Nephron progenitor cell (in vitro differentiated cells): ENCODE data around the gene CENPX.

Experiments used
- DNase-seq: peaks from one replicate; pipeline ENCODE4 v3.0.0; 2021
- H3K27ac Mint-ChIP-seq: 2 replicates; pipeline ENCODE4 v1.8.0; 2021; ENCODE audit warnings: mild to moderate bottlenecking, moderate library complexity, mixed read lengths
- H3K27me3 Mint-ChIP-seq: 2 replicates; pipeline ENCODE4 v1.8.0; 2021; ENCODE audit warnings: mild to moderate bottlenecking, low read depth, mixed read lengths; ENCODE audit not compliant: poor library complexity
- H3K36me3 Mint-ChIP-seq: 2 replicates; pipeline ENCODE4 v1.8.0; 2021; ENCODE audit warnings: low read depth, mixed read lengths
- H3K4me1 Mint-ChIP-seq: 2 replicates; pipeline ENCODE4 v1.8.0; 2021; ENCODE audit warnings: mixed read lengths
- H3K4me3 Mint-ChIP-seq: 2 replicates; pipeline ENCODE4 v1.8.0; 2021; ENCODE audit warnings: mild to moderate bottlenecking, moderate library complexity, mixed read lengths
- H3K9me3 Mint-ChIP-seq: 2 replicates; pipeline ENCODE4 v1.8.0; 2021; ENCODE audit warnings: mild to moderate bottlenecking, moderate library complexity, mixed read lengths
- TF ChIP-seq, protein P1 (sequence below): fragments of 200-600 bp; sonication (generic); IDR thresholded peaks from 2 replicates; pipeline ENCODE4 v1.5.0; 2021; ENCODE audit warnings: antibody characterized with exemption

CENPX gene

DNA sequence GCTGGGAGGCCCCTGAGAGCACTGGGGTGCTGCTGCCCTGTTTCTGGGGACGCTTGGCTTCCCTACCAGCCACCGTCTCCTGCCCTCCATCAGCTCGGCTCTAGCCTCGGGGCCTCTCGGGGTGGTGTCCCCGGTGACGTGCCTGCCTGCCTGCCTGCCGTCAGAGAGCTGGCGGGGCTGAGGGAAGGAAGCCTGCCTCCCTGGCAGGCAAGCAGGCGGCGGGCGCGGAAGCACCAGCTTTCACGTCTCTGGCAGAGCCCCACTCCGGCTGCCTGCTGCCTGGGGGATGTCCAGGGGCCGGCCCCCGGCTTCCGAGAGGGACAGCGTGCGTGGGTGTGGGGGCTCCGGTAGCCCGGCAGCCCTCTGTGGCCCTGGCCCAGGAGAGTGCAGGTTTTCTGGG, 9.3 kb downstream of the CENPX start:
- Mint-ChIP-seq H3K4me3 (no peak overlapping the region), H3K9me3 (no peaks in the 10 kb centered on the region), H3K27me3 (no peaks in the 10 kb centered on the region), H3K27ac (no peak overlapping the region), H3K4me1 (peaks cover 18% of the 10 kb centered on the region), H3K36me3 (no peaks in the 10 kb centered on the region)
- TF ChIP-seq, protein P1, sequence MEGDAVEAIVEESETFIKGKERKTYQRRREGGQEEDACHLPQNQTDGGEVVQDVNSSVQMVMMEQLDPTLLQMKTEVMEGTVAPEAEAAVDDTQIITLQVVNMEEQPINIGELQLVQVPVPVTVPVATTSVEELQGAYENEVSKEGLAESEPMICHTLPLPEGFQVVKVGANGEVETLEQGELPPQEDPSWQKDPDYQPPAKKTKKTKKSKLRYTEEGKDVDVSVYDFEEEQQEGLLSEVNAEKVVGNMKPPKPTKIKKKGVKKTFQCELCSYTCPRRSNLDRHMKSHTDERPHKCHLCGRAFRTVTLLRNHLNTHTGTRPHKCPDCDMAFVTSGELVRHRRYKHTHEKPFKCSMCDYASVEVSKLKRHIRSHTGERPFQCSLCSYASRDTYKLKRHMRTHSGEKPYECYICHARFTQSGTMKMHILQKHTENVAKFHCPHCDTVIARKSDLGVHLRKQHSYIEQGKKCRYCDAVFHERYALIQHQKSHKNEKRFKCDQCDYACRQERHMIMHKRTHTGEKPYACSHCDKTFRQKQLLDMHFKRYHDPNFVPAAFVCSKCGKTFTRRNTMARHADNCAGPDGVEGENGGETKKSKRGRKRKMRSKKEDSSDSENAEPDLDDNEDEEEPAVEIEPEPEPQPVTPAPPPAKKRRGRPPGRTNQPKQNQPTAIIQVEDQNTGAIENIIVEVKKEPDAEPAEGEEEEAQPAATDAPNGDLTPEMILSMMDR: no peak
- DNase-seq: no peak

DNA sequence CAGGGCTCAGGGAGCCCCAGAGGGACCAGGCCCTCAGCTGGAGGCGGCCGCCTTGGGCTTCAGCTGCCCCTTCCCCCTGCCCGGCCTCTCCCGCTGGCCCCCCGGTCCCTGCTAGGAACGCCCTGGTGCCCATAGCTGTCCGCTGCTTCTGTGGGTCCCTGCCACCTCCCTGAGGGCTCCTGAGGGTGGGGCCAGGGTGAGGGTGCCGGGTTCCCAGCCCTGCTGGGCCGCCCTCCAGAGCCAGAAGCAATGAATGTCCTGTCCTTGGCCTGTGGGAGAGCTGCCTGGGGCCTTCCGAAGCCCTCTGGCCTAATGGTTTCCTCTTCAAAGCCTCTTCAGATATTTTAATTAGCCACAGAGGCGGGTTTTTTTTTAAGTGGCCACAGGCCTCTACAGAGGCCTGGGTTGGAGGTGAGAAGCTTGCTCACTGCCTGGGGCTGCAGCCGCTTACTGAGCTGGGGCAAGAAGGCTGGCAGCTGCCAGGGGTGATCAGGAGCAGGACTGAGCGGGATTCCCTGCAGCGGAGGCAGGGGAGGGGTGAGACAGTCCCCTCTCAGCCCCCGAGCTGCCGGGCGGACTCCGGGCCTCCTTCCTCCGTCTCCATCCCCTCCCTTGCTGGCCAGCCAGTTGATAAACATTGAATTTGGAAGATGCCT, 9.9 kb downstream of the CENPX start:
- Mint-ChIP-seq H3K27me3 (no peaks in the 10 kb centered on the region), H3K4me1 (peaks cover 17% of the 10 kb centered on the region), H3K36me3 (no peaks in the 10 kb centered on the region), H3K9me3 (no peaks in the 10 kb centered on the region), H3K27ac (peak overlapping the region; percentile 39), H3K4me3 (no peak overlapping the region)
- no peak for DNase-seq
- TF ChIP-seq, protein P1: no peak

DNA sequence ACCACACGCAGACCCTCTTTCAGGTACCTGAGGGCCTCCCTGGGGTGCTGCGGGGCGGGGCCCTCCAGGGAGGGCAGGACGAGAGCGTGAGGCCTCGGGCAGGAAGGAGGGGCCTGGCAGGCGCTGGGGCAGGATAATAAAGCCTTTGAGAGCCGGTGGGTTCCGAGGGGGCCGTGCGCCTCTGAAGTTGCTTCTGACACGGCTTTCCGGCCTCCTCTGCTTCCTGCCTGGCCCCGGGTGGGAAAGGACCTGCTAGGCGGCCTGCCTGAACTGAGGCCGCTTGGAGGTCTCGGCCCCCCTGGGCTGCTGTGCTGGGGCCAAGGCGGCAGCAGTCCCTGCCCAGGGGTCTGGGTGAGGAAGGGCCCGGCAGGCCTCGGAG, 10.4 kb downstream of the CENPX start:
- H3K4me3 Mint-ChIP-seq: no peak overlapping the region
- H3K27ac Mint-ChIP-seq: no peak overlapping the region
- no peak for DNase-seq
- peaks cover 17% of the 10 kb centered on the region for H3K4me1 Mint-ChIP-seq
- H3K36me3 Mint-ChIP-seq: no peaks in the 10 kb centered on the region
- TF ChIP-seq, protein P1: no peak
- H3K9me3 Mint-ChIP-seq: no peaks in the 10 kb centered on the region
- no peaks in the 10 kb centered on the region for H3K27me3 Mint-ChIP-seq

DNA sequence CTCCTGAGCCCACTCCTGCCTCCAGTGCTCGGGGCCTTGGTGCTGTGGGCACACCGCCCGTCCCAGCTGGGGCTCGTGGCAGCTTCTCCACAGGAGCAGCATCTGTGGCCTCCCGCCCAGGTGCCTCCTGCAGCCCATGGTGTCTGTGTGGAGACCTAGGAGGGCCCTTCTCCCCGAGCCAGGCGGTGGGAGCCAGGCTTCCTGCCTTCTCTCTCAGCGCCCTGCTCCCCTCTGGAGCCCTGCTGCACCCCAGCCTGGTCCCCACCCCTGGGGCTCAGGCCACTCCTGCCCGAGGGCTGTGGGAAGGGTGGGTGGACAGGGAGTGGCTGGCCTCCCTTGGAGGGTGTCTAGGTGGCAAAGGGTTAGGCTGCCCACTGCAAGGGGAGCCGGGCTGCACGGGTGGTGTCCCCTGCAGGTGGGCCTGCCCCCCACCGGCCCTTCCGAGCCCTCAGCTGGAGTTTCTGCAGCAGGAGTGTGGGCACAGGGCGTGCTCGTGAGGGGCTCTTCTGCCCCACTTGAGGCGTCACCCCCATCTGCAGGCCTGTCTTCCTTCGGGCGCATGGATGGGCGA, 11.0 kb downstream of the CENPX start:
- peaks cover 17% of the 10 kb centered on the region for H3K4me1 Mint-ChIP-seq
- DNase-seq: no peak
- TF ChIP-seq, protein P1: no peak
- no peak overlapping the region for H3K4me3 Mint-ChIP-seq
- H3K9me3 Mint-ChIP-seq: no peaks in the 10 kb centered on the region
- H3K27me3 Mint-ChIP-seq: no peaks in the 10 kb centered on the region
- H3K36me3 Mint-ChIP-seq: no peaks in the 10 kb centered on the region
- no peak overlapping the region for H3K27ac Mint-ChIP-seq

DNA sequence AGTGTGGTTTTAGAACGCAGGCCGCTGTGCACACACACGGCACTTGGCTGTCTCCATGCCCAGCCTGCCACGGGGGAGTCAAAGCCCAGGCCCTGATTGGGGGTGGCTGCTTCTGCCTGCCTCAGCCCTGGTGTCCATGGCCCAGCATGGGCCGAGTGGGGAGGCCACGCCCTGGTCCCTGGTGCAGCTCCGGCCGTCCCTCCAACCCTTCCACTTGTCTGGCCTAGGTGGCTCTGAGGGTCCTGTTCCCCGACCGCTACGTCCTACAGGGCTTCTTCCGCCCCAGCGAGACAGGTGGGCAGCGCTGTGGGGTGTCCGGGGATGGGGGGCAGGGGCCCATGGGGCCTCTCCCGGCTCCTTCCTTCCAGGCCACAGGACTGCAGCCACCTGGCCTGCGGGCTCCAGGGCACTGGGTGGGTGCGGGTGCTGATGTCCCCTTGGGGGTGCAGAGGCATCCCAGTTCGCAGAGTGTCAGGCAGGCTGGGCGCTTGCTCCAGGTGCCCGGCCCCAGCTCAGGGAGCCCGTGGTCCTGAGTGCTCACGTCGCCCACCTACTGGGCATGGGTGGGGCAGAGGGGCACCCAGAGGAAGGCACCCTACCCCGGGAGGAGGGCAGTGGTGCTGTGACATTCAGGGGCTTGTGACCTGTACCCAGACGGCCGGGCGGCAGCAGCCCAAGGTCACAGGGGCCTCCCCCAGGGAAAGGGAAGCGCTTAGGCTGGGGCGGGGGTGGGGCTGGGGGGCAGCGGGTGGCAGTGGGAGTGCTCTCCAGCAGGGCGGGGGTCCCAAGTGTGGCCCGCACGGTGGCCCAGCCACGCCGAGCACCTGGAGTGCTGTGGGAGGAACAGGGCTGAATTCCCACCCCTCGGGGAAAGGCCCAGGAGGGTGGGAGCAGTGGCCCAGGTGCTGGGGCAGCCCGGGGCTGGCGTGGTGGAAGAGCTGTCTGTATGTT, 11.8 kb downstream of the CENPX start:
- H3K27me3 Mint-ChIP-seq: no peaks in the 10 kb centered on the region
- no peaks in the 10 kb centered on the region for H3K36me3 Mint-ChIP-seq
- TF ChIP-seq, protein P1: no peak
- no peaks in the 10 kb centered on the region for H3K9me3 Mint-ChIP-seq
- DNase-seq: no peak
- H3K4me3 Mint-ChIP-seq: no peak overlapping the region
- H3K4me1 Mint-ChIP-seq: peaks cover 25% of the 10 kb centered on the region
- H3K27ac Mint-ChIP-seq: no peak overlapping the region
